CD4-positive, alpha-beta T cell (primary cell): Measurements from ENCODE around the gene C1orf94. TPM values are rescaled to one million over a fixed set of nuclear protein-coding genes. Genes with fewer than 3 reads are reported as not detected.

Experiments used
- ATAC-seq: fragments of 200-7000 bp; cut with Tn5 transposase; one replicate; pipeline ENCODE4 v1.10.0; 2022; ENCODE audit warnings: mild to moderate bottlenecking; ENCODE audit not compliant: poor library complexity
- CTCF ChIA-PET: fragments of 350-600 bp; sonication (Branson Sonifier 250); formaldehyde crosslinking; loops from one replicate; lab custom pipeline; 2021; ENCODE audit warnings: antibody characterized with exemption, inconsistent platforms; lab: Charles Lee
- POLR2A ChIA-PET: fragments of 350-600 bp; sonication (Branson Sonifier 250); formaldehyde crosslinking; loops from one replicate; lab custom pipeline; 2021; ENCODE audit warnings: antibody characterized with exemption, inconsistent platforms; lab: Charles Lee
- DNase-seq, 14 experiments: peaks; one replicate each; pipeline ENCODE4 v3.0.0-alpha.2; 2013 to 2020; ENCODE audit warnings: mixed read lengths in 2 of 14
- H3K27ac ChIP-seq, 2 donors: one replicate each; pipeline versions ENCODE4 v1.5.1 to v1.7.0; 2013; ENCODE audit warnings: low read length in 2 of 2, low read depth in 1 of 2, mild to moderate bottlenecking in 1 of 2
- H3K27me3 ChIP-seq, 2 experiments: 1 replicate in 1 of 2; 2 replicates in 1 of 2; pipeline versions ENCODE4 v1.6.1 to v1.7.0; 2013; ENCODE audit warnings: low read length in 2 of 2, control low read depth in 1 of 2, mild to moderate bottlenecking in 1 of 2, moderate library complexity in 1 of 2; ENCODE audit not compliant: insufficient read depth in 2 of 2, control insufficient read depth in 1 of 2
- H3K36me3 ChIP-seq: one replicate; pipeline ENCODE4 v1.6.1; 2013; ENCODE audit warnings: low read length, control low read depth; ENCODE audit not compliant: insufficient read depth
- H3K4me1 ChIP-seq: one replicate; pipeline ENCODE4 v1.6.1; 2013; ENCODE audit warnings: low read length, control low read depth; ENCODE audit not compliant: insufficient read depth
- H3K4me3 ChIP-seq: one replicate; pipeline ENCODE4 v1.5.1; 2013; ENCODE audit warnings: mild to moderate bottlenecking, low read length, moderate library complexity
- H3K9me3 ChIP-seq, 2 experiments: 1 replicate in 1 of 2; 2 replicates in 1 of 2; pipeline versions ENCODE4 v1.6.1 to v1.7.0; 2013; ENCODE audit warnings: low read length in 2 of 2, mild to moderate bottlenecking in 2 of 2, control low read depth in 1 of 2, moderate library complexity in 1 of 2; ENCODE audit not compliant: control insufficient read depth in 1 of 2, insufficient read depth in 1 of 2
- H3K27ac Mint-ChIP-seq: one replicate; pipeline ENCODE4 v1.8.0; 2020; ENCODE audit warnings: mixed read lengths
- H3K27me3 Mint-ChIP-seq: one replicate; pipeline ENCODE4 v1.8.0; 2021; ENCODE audit warnings: mixed read lengths
- H3K36me3 Mint-ChIP-seq: one replicate; pipeline ENCODE4 v1.8.0; 2021; ENCODE audit warnings: low read depth, mixed read lengths
- H3K4me1 Mint-ChIP-seq: one replicate; pipeline ENCODE4 v1.8.0; 2021; ENCODE audit warnings: low read depth, mixed read lengths
- H3K4me3 Mint-ChIP-seq: one replicate; pipeline ENCODE4 v1.8.0; 2020; ENCODE audit warnings: mild to moderate bottlenecking, mixed read lengths
- H3K9me3 Mint-ChIP-seq: one replicate; pipeline ENCODE4 v1.8.0; 2020; ENCODE audit warnings: mixed read lengths
- CTCF ChIP-seq: fragments of 200-600 bp; IDR thresholded peaks from one replicate; pipeline ENCODE4 v1.8.0; 2022; ENCODE audit warnings: antibody characterized with exemption, mild to moderate bottlenecking
- intact Hi-C, 2 experiments: fragments of 100-400 bp; cut with DNase I in 1 of 2; cut with micrococcal nuclease in 1 of 2; formaldehyde crosslinking; loops; one replicate each; pipeline versions ENCODE4 v1.15.1 to v1.9.0; 2023 to 2025; cut with DNase I, micrococcal nuclease
- total RNA-seq, 174 experiments: library from RNA in 2 of 174; stranded (reverse) in 2 of 174; gene quantifications; one replicate each; pipeline ENCODE4 v1.2.3 and lab custom pipeline; 2021 to 2026

The C1orf94 gene
- total RNA-seq, 2 experiments from 2014 or later, result not detected

- DNase-seq (no peak), ATAC-seq (no peak)
- Mint-ChIP-seq H3K27me3 (peaks cover 32% of the 10 kb centered on the region), H3K4me3 (no peak overlapping the region), H3K4me1 (no peaks in the 10 kb centered on the region), H3K36me3 (no peaks in the 10 kb centered on the region), H3K9me3 (no peaks in the 10 kb centered on the region), H3K27ac (no peak overlapping the region)
- POLR2A ChIA-PET, result no interaction called here
- intact Hi-C loops, result no loop called here
- H3K4me3 ChIP-seq, result no peak overlapping the region
- no peak for TF ChIP-seq CTCF
- H3K27ac ChIP-seq, result no peak overlapping the region
- CTCF ChIA-PET, result no interaction called here
- H3K36me3 ChIP-seq, result no peaks in the 10 kb centered on the region
- peaks cover 0 to 3% of the 10 kb centered on the region in 2 experiments for H3K9me3 ChIP-seq
- H3K4me1 ChIP-seq, result no peaks in the 10 kb centered on the region
- peaks cover 0 to 2% of the 10 kb centered on the region in 2 experiments for H3K27me3 ChIP-seq
Observed at GRCh38 chr1:34262023-34262853, 85.5 kb downstream of the C1orf94 start.

GRCh38 chr1:34262921-34263320, 86.2 kb downstream of the C1orf94 start:
- no peak overlapping the region for H3K4me3 Mint-ChIP-seq
- Histone ChIP-seq H3K27me3 (peaks cover 0 to 2% of the 10 kb centered on the region in 2 experiments), H3K27ac (no peak overlapping the region), H3K4me3 (no peak overlapping the region), H3K4me1 (no peaks in the 10 kb centered on the region), H3K9me3 (peaks cover 0 to 3% of the 10 kb centered on the region in 2 experiments), H3K36me3 (no peaks in the 10 kb centered on the region)
- ChIA-PET POLR2A (no interaction called here), CTCF (no interaction called here)
- ATAC-seq (no peak), DNase-seq (no peak)
- no peaks in the 10 kb centered on the region for H3K36me3 Mint-ChIP-seq
- H3K27ac Mint-ChIP-seq, result no peak overlapping the region
- H3K9me3 Mint-ChIP-seq, result no peaks in the 10 kb centered on the region
- intact Hi-C loops, result no loop called here
- H3K27me3 Mint-ChIP-seq, result peaks cover 38% of the 10 kb centered on the region
- TF ChIP-seq CTCF, result no peak
- no peaks in the 10 kb centered on the region for H3K4me1 Mint-ChIP-seq

GRCh38 chr1:34263406-34263805, 86.7 kb downstream of the C1orf94 start:
- Histone ChIP-seq H3K4me3 (no peak overlapping the region), H3K9me3 (peaks cover 0 to 3% of the 10 kb centered on the region in 2 experiments), H3K36me3 (no peaks in the 10 kb centered on the region), H3K27me3 (peaks cover 0 to 2% of the 10 kb centered on the region in 2 experiments), H3K4me1 (no peaks in the 10 kb centered on the region), H3K27ac (no peak overlapping the region)
- Mint-ChIP-seq H3K27ac (no peak overlapping the region), H3K36me3 (no peaks in the 10 kb centered on the region), H3K4me1 (no peaks in the 10 kb centered on the region), H3K27me3 (peaks cover 38% of the 10 kb centered on the region), H3K9me3 (no peaks in the 10 kb centered on the region), H3K4me3 (no peak overlapping the region)
- DNase-seq (no peak), ATAC-seq (no peak)
- TF ChIP-seq CTCF, result no peak
- ChIA-PET POLR2A (no interaction called here), CTCF (no interaction called here)
- intact Hi-C loops, result no loop called here
